K562 (cell line): ENCODE data around the gene MMRN2.

ENCODE experiments used
- CTCF ChIP-seq, 3 experiments: IDR thresholded peaks in 2 of 3; conservative IDR thresholded peaks in 1 of 3; 2 replicates each; pipeline ENCODE4 v1.5.1; 2011 to 2012; ENCODE audit warnings: low read length in 3 of 3, mild to moderate bottlenecking in 3 of 3, control low read depth in 2 of 3, improper control_type of control experiment in 1 of 3, inconsistent platforms in 1 of 3, low read depth in 1 of 3, mixed read lengths in 1 of 3, moderate library complexity in 1 of 3; ENCODE audit not compliant: insufficient read depth in 2 of 3
- FOXJ2 ChIP-seq: fragments of 200-800 bp; sonication (Bioruptor generic); IDR thresholded peaks from 2 replicates; pipeline ENCODE4 v1.6.1; 2016; ENCODE audit warnings: missing genetic modification characterization, missing compliant biosample characterization
- POLR2A ChIP-seq: fragments of 450-650 bp; conservative IDR thresholded peaks from 2 replicates; pipeline ENCODE4 v1.6.1; 2016
- POLR2AphosphoS5 ChIP-seq: IDR thresholded peaks from 2 replicates; pipeline ENCODE4 v1.6.1; 2011; ENCODE audit warnings: mild to moderate bottlenecking, low read depth, low read length, moderate library complexity; ENCODE audit not compliant: control insufficient read depth, insufficient read depth
- POLR2H ChIP-seq: IDR thresholded peaks from 2 replicates; pipeline ENCODE4 v1.6.1; 2016; ENCODE audit warnings: missing genetic modification characterization, low read depth, mild to moderate bottlenecking, control low read depth, missing compliant biosample characterization, moderate library complexity
- RFX5 ChIP-seq: IDR thresholded peaks from 2 replicates; pipeline ENCODE4 v1.6.1; 2011; ENCODE audit warnings: low read depth, mild to moderate bottlenecking, improper control_type of control experiment, low read length
- SNAPC5 ChIP-seq: fragments of 250-450 bp; sonication (Bioruptor Pico); IDR thresholded peaks from 2 replicates; pipeline ENCODE4 v1.8.0; 2021; ENCODE audit warnings: moderate library complexity, mild to moderate bottlenecking, inconsistent platforms
- TAF7 ChIP-seq: fragments of 450-650 bp; IDR thresholded peaks from 2 replicates; pipeline ENCODE4 v1.6.1; 2016; ENCODE audit warnings: missing genetic modification characterization, missing compliant biosample characterization
- XRCC5 ChIP-seq: fragments of 200-400 bp; formaldehyde crosslinking; IDR thresholded peaks from 2 replicates; pipeline ENCODE4 v1.6.1; 2017; ENCODE audit warnings: low read depth, mild to moderate bottlenecking, low read length
- ZBTB49 ChIP-seq: sonication (generic); formaldehyde crosslinking; IDR thresholded peaks from 2 replicates; pipeline ENCODE4 v1.8.0; 2022; ENCODE audit warnings: missing genetic modification reagents, mild to moderate bottlenecking, borderline replicate concordance

- TF ChIP-seq POLR2AphosphoS5 (no peak), POLR2A (no peak), CTCF (IDR thresholded peaks at IDR 0.05 in 2 of 3, conservative IDR thresholded peaks at IDR 0.05 in 1 of 3; ENCODE audit: insufficient read depth in 2 of 3, low read depth in 1 of 3, low read length in 3 of 3) (no peak), SNAPC5 (CRISPR knock-in tag) (no peak), RFX5 (no peak), POLR2H (tag) (no peak), FOXJ2 (tag) (no peak), ZBTB49 (no peak), TAF7 (tag) (no peak), XRCC5 (no peak)
Observed at GRCh38 chr10:86889997-86890396, 67.4 kb downstream of the MMRN2 start.
